ENCODE data around the gene ITGB7.
"Not testable (repeated sequence)": the region's sequence is repeated elsewhere in the genome, so short reads cannot be mapped to it uniquely, and the experiment has no call there.

ITGB7 gene

GRCh38 chr12:53196486-53196885 is 10.6 kb downstream of the ITGB7 start:
- no peak for DNase-seq

DNA sequence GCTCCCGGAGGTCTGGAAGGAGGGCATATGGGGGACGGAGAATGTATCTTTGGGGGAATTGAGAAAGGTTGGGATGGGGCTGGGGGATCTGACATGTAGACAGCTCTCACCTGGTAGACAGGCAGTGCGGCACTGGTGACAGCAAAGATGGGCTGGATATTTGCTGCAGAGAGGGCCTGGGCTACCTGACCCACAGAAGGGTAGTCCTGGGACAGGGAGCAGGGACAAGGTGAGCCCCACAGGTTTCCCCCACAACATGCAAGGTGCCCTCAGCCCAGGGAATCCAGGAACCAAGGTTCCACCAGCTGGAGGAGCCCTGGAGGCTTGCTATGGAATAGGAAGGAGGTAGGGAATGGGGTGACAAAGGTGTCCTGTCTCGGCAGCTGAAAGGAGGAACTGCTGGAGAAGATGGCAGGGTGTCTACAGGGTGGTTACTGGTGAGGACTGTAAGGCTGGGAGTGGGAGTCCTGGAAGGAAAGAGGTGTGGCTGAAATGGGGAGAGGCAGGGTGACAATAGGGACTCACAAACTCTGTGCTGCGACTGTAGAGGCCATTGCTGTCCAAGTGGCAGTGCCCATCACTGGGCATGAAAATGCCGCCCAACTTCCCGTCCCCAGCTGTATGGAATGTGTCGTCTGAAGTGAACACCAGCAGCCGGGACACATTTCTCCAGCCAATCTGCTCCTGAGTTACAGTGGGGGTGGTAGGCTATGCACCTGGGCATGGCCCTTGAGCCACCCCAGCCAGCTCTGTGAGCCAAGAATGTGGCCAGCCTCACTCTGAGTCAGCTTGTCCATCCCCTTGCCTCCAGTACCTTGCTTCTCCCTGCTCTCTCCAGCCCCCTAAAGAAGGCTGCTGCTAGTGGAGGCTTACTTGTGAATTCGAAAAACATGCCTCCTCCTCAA is 11.3 kb downstream of the ITGB7 start:
- no peak for DNase-seq

DNA sequence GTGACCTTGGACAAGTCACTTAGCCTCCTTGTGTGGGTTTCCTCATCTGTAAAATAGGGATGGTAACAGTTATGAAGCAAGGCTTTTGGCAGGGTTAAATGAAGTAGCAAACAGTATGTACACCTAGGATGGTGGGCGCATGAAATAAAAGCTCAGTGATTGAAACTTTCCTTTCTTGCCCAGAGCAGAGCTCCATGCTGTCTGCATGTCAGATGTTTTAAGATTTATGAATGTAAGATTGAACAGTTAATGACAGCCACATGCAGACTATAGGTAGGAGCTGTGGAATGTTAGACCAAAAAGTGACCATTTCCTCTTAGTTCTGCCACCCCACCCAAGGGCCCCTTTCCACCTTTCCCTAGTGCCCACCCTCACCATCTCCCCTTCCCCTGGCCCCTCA is 12.1 kb downstream of the ITGB7 start:
- DNase-seq, result no peak

DNA sequence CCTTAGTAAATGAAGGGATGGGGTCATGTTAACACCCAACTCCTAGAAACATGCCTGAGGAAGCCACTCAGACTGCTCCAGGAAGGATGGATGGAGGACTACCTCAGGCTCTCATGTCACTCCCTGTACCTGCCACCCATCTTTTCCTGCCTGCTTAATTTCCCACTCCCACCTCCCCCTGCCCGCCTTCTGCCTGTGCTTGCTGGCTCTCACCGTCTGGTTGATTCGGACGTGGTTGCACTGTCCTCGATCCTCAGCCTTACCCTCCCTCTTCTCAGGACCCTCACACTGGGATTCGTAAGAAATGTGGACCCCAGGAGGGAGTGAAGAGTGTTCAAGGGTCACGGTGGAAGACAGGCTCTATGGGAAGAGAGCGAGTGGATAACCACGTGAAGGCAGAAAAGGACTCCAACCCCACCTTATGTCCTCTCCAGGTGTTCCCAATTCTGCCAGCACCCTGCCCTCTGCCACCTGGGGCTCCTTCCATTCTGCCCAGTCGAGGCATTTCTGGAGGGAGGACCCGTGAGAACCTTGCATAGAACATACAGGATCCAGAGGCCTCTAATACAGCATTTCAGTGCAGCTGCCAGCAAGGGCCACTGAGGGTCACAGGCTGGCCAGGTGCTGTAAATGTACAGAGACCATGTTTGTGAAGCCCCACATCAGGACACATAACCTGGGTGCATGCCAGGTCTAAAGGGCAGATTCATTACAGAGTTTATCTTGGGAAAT is 12.9 kb downstream of the ITGB7 start:
- DNase-seq, result no peak

DNA sequence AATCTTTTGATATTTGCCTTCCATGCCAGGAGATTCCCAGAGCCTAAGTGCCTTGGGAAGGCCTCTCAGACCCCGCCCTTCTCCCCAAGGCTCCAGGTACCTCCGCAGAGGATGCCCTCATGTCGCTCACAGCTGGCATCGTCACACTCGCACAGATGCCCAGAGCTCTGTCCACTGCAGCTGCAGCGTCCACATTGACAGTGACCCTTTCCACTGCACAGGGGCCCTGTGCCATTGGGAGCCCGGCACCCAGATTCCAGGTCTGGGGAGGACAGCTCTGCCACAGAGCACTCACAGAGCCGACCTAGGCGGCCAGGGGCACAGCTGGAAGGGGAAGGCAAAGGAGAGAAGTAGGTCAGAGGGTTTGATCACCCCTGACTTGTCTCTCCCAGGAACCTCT is 14.0 kb downstream of the ITGB7 start:
- DNase-seq, result no peak

GRCh38 chr12:53192531-53193021 is 14.5 kb downstream of the ITGB7 start:
- DNase-seq, result no peak

- DNase-seq, result no peak
Observed at GRCh38 chr12:53191885-53192530, 15.0 kb downstream of the ITGB7 start.

GRCh38 chr12:53191096-53191884 is 15.8 kb downstream of the ITGB7 start:
- DNase-seq, result no peak

- peak in 3 of 4 experiments; percentile 20 to 33 (median 31) for DNase-seq
Observed at GRCh38 chr12:53190108-53190729, 16.8 kb downstream of the ITGB7 start.

DNA sequence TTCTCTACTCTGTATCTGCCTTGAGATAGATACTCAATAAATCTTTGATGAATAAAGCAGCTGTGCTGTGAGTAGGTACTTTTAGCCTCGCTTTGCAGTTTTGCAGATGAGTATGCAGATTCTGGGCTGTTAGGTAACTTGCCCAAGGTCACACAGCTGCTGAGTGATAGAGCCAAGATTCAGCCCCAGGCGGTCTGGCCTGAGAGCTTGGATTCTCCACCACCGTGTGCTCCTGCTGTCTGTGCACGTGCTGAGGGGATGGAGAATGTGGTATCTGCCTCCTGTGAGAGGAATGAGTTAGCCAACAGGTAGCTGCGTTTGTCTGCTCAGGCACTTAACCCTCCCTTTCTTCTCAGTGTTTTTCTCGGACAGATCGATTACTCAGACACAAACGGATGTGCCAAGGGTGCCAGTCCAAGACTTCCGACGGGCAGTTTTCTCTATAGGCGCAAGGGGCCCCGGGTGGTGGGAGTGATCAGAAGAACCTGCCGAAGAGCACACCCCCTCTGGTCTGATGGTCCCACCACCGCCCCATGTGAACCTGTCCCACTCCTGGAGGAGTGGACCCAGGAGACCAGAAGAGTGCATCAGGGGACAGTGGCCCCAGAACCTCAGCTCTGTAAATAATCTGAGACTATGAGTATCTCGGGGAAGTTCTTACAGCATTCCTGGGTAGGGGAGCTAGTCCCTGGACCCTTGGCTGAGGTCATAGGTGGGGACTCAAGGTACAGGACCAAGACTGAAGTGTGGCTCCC is 19.7 kb downstream of the ITGB7 start:
- no peak for DNase-seq

GRCh38 chr12:53186745-53187144 is 20.3 kb downstream of the ITGB7 start:
- DNase-seq, result no peak

- no peak for DNase-seq
Observed at GRCh38 chr12:53185582-53186153, 21.4 kb downstream of the ITGB7 start.

DNA sequence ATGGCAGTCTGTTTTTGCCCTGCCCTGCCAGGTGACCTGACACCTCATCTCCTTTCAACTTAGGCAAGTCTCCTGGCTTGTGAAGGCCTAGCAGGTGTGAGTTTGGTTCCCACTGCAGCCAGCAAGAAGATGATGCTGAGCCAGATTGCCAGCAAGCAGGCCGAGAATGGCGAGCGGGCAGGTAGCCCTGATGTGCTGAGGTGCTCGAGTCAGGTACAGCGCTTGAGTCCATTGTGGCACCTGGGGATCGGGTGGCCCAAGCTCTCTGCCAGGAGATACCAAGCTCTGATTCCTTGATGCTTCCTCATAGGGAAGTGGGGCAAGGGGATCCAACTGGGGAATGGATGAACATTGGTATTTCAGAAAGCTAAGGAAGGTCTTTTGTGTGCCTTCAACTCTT is 22.2 kb downstream of the ITGB7 start:
- no peak for DNase-seq

- no peak for DNase-seq
Observed at GRCh38 chr12:53182903-53183302, 24.1 kb downstream of the ITGB7 start.

DNA sequence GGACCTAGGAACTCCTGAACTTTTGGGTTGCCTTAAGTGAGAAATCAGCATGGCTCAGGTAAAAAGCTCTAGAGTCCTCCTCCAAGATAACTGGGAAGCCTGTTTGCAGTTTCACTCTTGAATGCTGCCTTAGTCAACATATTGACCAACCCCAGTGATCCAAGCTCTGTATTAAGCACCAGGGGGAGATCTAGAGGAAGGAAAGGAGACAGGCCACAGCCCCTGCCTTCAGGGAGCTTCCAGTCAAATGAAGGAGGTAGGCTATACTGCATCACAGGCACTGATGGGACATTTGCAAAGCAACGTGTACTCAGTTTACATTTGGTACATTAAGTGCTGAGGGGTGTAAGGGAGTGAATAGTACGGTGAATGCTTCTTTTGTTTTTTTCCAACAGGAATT is 25.1 kb downstream of the ITGB7 start:
- no peak for DNase-seq

DNA sequence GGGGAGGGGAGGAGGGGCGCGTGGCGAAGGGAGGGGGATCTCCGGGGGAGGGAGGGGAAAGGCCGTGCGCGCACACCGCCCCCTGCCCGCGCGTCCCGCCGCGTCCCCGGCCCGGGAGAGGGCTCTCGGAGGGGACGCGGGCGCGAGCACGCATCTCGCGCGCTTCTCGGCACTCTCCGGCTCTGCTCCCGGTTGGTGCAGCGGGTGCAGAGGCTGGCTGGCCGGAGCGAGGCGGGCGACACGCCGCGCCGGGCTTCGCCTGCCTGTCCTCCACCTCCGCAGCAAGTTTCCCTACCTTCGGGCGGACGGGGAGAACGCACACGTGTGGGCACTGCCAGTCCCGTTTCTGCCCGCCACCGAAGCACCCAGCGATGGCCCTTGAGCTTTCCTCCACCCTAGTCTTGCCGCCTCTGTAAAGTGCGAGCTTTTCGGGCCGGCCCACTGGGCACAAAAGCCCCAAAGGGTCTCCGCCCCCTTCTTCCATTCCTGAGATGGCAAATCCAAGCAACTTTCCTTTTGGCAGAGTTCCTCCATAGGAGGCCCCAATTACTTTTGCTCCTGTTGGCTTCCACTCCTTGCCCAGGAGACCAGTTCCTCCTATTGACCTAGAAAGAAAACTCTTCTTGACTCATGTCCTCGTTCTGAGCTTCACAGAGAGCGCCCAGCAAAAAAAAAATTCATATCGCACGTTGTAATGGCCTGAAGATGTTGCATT is 26.0 kb downstream of the ITGB7 start:
- peak; percentile 64 to 76 (median 72) for DNase-seq

GRCh38 chr12:53180220-53180930 is 26.7 kb downstream of the ITGB7 start, which contains the start of the genes CSAD and ZNF740:
TSS of gene CSAD (minus strand) at chr12:53180925. CDS start at chr12:53173470, 7,455 bp downstream.
TSS of gene ZNF740 (plus strand) at chr12:53180722. CDS start at chr12:53181984, 1,262 bp downstream.
- peak; percentile 92 to 97 (median 96) for DNase-seq

GRCh38 chr12:53179687-53180219 is 27.3 kb downstream of the ITGB7 start:
- DNase-seq, result no peak

DNA sequence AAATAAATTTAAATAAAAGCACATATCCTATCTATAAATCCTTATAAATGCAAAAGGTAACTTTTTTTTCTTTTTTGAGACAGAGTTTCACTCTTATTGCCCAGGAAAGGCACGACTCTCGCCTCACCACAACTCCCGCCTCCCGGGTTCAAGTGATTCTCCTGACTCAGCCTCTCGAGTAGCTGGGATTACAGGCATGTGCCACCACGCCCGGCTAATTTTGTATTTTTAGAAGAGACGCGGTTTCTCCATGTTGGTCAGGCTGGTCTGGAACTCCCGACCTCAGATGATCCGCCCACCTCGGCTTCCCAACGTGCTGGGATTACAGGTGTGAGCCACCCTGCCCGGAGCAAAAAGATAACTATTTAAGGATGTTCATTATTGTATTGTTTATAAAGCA is 28.2 kb downstream of the ITGB7 start:
- not testable (repeated sequence) for DNase-seq
